Measurements from ENCODE around the gene ZBED5. TPM values are rescaled to one million over a fixed set of nuclear protein-coding genes. Genes with fewer than 3 reads are reported as not detected.

The ZBED5 gene
- total RNA-seq = 10 to 100 TPM; 24.9 to 34.9 (median 30.5) TPM

GRCh38 chr11:10857709-10858438 is at the start of gene ZBED5:
TSS of gene ZBED5 (minus strand) at chr11:10858053. CDS start at chr11:10854945, 3,108 bp downstream.
- TF ChIP-seq, protein P1, sequence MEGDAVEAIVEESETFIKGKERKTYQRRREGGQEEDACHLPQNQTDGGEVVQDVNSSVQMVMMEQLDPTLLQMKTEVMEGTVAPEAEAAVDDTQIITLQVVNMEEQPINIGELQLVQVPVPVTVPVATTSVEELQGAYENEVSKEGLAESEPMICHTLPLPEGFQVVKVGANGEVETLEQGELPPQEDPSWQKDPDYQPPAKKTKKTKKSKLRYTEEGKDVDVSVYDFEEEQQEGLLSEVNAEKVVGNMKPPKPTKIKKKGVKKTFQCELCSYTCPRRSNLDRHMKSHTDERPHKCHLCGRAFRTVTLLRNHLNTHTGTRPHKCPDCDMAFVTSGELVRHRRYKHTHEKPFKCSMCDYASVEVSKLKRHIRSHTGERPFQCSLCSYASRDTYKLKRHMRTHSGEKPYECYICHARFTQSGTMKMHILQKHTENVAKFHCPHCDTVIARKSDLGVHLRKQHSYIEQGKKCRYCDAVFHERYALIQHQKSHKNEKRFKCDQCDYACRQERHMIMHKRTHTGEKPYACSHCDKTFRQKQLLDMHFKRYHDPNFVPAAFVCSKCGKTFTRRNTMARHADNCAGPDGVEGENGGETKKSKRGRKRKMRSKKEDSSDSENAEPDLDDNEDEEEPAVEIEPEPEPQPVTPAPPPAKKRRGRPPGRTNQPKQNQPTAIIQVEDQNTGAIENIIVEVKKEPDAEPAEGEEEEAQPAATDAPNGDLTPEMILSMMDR (IDR thresholded peaks at IDR 0.05; ENCODE audit: low read depth) = no peak

- TF ChIP-seq, protein P1 (IDR thresholded peaks at IDR 0.05; ENCODE audit: low read depth) = no peak
Measured at GRCh38 chr11:10906521-10906920, 48.7 kb upstream of the ZBED5 start.

GRCh38 chr11:10902301-10903063 is 44.6 kb upstream of the ZBED5 start:
- TF ChIP-seq, protein P1 (IDR thresholded peaks at IDR 0.05; ENCODE audit: low read depth) = no peak

DNA sequence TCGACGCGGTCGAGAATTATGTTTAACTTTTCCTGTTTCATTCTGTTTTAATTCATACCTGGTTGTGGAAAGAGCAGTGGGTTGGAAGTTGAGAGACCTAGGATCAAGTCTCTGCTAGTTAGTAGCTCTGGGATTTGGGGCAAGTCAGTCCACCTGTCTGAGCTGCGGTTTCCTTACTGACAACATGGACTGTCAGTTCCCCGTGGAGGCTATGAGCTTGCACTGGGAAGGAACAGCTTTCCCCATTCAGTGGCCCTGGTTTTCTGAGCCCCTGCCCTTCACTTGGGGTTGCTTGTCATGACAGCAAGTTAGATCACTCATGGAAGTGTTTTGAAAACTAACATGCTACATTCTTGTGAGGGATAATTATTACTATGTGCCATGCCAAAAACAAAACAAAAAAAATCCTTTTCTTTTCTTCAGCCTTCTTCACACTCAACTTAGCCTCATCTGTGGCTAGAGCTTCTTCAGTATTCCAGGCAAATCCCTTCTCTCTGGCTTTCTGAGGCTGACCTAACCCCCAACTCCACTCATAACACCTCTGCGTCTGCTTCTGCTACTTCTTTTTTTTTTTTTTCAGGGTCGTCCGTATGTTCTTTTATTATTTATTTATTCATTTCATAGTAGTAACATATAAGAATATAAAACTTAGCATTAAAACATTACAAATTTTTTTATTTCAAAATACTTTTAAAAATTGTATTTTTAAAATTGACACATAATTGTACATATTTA is 43.0 kb upstream of the ZBED5 start:
- TF ChIP-seq, protein P1 (IDR thresholded peaks at IDR 0.05; ENCODE audit: low read depth) = no peak

DNA sequence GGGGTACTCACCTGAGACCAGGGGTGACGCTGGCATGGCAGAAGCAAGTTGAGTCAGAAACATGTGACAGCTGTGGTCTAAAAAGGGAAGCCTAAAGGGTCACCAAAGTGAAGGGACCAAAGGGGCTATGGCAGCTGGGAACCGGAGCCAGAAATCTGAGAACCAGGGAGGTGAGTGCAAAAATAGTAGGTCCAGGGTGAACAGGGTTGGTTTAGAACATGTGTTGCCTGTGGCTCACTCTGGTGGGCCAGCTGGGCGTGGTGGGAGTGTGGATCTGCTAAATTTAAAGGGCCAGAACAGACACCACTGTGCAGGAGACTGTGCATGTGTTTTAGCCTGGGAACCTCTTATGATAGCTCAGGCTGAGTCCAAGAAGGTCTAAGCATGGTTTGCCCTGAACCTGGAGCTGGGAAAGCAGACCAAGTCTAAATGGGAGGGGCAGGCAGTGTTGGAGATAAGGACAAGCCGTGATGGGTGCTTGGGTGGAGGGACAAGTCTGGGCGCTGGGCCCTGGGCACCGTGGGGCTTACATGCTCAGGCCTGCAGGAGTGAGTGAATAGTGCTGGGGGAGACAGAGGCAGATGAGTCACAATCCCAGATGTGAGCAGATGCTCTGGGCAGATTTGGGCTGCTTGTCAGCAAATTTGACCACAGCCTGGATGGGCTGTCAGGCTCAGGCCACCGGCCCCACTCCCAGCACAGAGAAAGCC is 41.4 kb upstream of the ZBED5 start:
- TF ChIP-seq, protein P1 (IDR thresholded peaks at IDR 0.05; ENCODE audit: low read depth) = no peak

DNA sequence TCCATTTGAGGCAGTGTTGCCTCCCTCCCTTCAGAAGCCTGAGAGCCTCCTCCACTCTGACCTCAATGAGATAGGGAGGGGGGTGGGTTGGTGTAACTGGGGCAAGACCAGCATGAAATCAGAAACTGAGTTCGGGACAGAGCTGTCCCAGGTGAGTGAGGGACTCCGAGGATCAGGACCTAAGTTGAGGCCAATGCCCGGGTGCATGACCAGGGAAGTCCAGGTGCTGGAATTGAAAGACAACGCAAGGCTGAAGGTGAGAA is 40.8 kb upstream of the ZBED5 start:
- TF ChIP-seq, protein P1 (IDR thresholded peaks at IDR 0.05; ENCODE audit: low read depth) = no peak
